Kasumi-1 (cell line): ENCODE data around the gene PHB1.
A peak's percentile ranks its signal among the peaks of the same experiment; 100 is the strongest.
"Not testable (repeated sequence)": the region's sequence is repeated elsewhere in the genome, so short reads cannot be mapped to it uniquely, and the experiment has no call there.

ENCODE experiments used
- DNase-seq, 2 experiments: peaks; one replicate each; lab custom pipeline; 2025; lab: John Stamatoyannopoulos, UW

PHB1 gene

GRCh38 chr17:49406421-49407061 is 8.1 kb downstream of the PHB1 start:
- DNase-seq, result no peak

GRCh38 chr17:49404906-49405305 is 9.8 kb downstream of the PHB1 start:
- DNase-seq, result no peak

- DNase-seq, result no peak
Observed at GRCh38 chr17:49404361-49404760, 10.3 kb downstream of the PHB1 start.

GRCh38 chr17:49403514-49404289 is 11.0 kb downstream of the PHB1 start:
- no peak for DNase-seq

- DNase-seq, result no peak
Observed at GRCh38 chr17:49402706-49403105, 12.0 kb downstream of the PHB1 start.

- DNase-seq, result no peak
Observed at GRCh38 chr17:49401971-49402611, 12.6 kb downstream of the PHB1 start.

GRCh38 chr17:49399995-49400394 is 14.7 kb downstream of the PHB1 start:
- no peak for DNase-seq

GRCh38 chr17:49397586-49397985 is 17.1 kb downstream of the PHB1 start:
- DNase-seq, result no peak

- DNase-seq, result peak; percentile 74 to 77
Observed at GRCh38 chr17:49393491-49394255, 21.0 kb downstream of the PHB1 start.

GRCh38 chr17:49390548-49391324 is 23.9 kb downstream of the PHB1 start:
- peak; percentile 79 for DNase-seq

- DNase-seq, result not testable (repeated sequence)
Observed at GRCh38 chr17:49389514-49390347, 25.0 kb downstream of the PHB1 start.

GRCh38 chr17:49388692-49389513 is 25.8 kb downstream of the PHB1 start:
- no peak for DNase-seq

GRCh38 chr17:49388290-49388640 is 26.4 kb downstream of the PHB1 start:
- DNase-seq, result peak; percentile 82 to 87

- no peak for DNase-seq
Observed at GRCh38 chr17:49387498-49388289, 27.0 kb downstream of the PHB1 start.

GRCh38 chr17:49386373-49386772 is 28.3 kb downstream of the PHB1 start:
- DNase-seq, result no peak

- DNase-seq, result no peak
Observed at GRCh38 chr17:49384951-49385350, 29.7 kb downstream of the PHB1 start.

GRCh38 chr17:49383060-49383459 is 31.6 kb downstream of the PHB1 start:
- DNase-seq, result no peak

- DNase-seq, result no peak
Observed at GRCh38 chr17:49382556-49382955, 32.1 kb downstream of the PHB1 start.

- DNase-seq, result no peak
Observed at GRCh38 chr17:49381793-49382192, 32.9 kb downstream of the PHB1 start.
